HEK293 (cell line): ENCODE results near the gene WDR73.
"Not testable (repeated sequence)": the region's sequence is repeated elsewhere in the genome, so short reads cannot be mapped to it uniquely, and the experiment has no call there.

ENCODE experiments used
- CTCF ChIA-PET: fragments of 350-600 bp; formaldehyde crosslinking; extraction: SDS; loops from one replicate; lab custom pipeline; 2021; ENCODE audit warnings: antibody characterized with exemption; lab: Yijun Ruan, JAX
- POLR2A ChIA-PET: fragments of 300-600 bp; formaldehyde crosslinking; extraction: SDS; loops from one replicate; lab custom pipeline; 2020; ENCODE audit warnings: antibody characterized with exemption, inconsistent platforms; lab: Yijun Ruan, JAX
- H3K27ac ChIP-seq: fragments of 200-500 bp; sonication (Bioruptor generic); 2 replicates; pipeline ENCODE4 v1.5.1; 2014; ENCODE audit warnings: low read depth, low read length, control low read depth, inconsistent platforms; ENCODE audit errors: extremely low read depth
- H3K36me3 ChIP-seq, 2 experiments: fragments of 200-500 bp in 1 of 2; sonication (Bioruptor generic) in 1 of 2; 1 replicate in 1 of 2; 2 replicates in 1 of 2; pipeline ENCODE4 v1.5.1; 2014 to 2017; ENCODE audit warnings: inconsistent platforms in 2 of 2, low read length in 2 of 2; ENCODE audit not compliant: control insufficient read depth in 2 of 2, insufficient read depth in 1 of 2
- H3K4me1 ChIP-seq: fragments of 200-500 bp; sonication (Bioruptor generic); 2 replicates; pipeline ENCODE4 v1.5.1; 2014; ENCODE audit warnings: mild to moderate bottlenecking, low read length, inconsistent platforms; ENCODE audit not compliant: control insufficient read depth, insufficient read depth
- H3K4me3 ChIP-seq: 2 replicates; pipeline ENCODE4 v1.5.1; 2011; ENCODE audit warnings: low read depth, mild to moderate bottlenecking, control low read depth, low read length, moderate library complexity
- H3K9me3 ChIP-seq: fragments of 200-500 bp; sonication (Bioruptor generic); 2 replicates; pipeline ENCODE4 v1.5.1; 2014; ENCODE audit warnings: low read depth, low read length, inconsistent platforms; ENCODE audit not compliant: control insufficient read depth, insufficient read depth
- BCL11B ChIP-seq: fragments of 450-650 bp; formaldehyde crosslinking; IDR thresholded peaks from 2 replicates; pipeline ENCODE4 v1.5.1; 2016; ENCODE audit warnings: low read depth, missing biosample characterization, missing genetic modification characterization
- GLI4 ChIP-seq: fragments of 450-650 bp; formaldehyde crosslinking; IDR thresholded peaks from 2 replicates; pipeline ENCODE4 v1.5.1; 2016; ENCODE audit warnings: missing biosample characterization, missing genetic modification characterization
- GLIS1 ChIP-seq: fragments of 450-650 bp; formaldehyde crosslinking; IDR thresholded peaks from 2 replicates; pipeline ENCODE4 v1.5.1; 2016; ENCODE audit warnings: missing biosample characterization, missing genetic modification characterization
- SETDB1 ChIP-seq: IDR thresholded peaks from one replicate; pipeline ENCODE4 v1.6.1; 2017; ENCODE audit warnings: mild to moderate bottlenecking, low read length, moderate library complexity, mixed read lengths; ENCODE audit not compliant: insufficient read length
- TRIM28 ChIP-seq: IDR thresholded peaks from 2 replicates; pipeline ENCODE4 v1.6.1; 2011; ENCODE audit warnings: low read length, control low read depth, borderline replicate concordance
- TSHZ1 ChIP-seq: fragments of 450-650 bp; formaldehyde crosslinking; IDR thresholded peaks from 2 replicates; pipeline ENCODE4 v1.5.1; 2016; ENCODE audit warnings: missing biosample characterization, missing genetic modification characterization, borderline replicate concordance
- WT1 ChIP-seq: fragments of 450-650 bp; formaldehyde crosslinking; IDR thresholded peaks from 2 replicates; pipeline ENCODE4 v1.5.1; 2016; ENCODE audit warnings: missing biosample characterization, missing genetic modification characterization
- ZNF121 ChIP-seq: fragments of 450-650 bp; formaldehyde crosslinking; IDR thresholded peaks from 2 replicates; pipeline ENCODE4 v1.5.1; 2016; ENCODE audit warnings: missing biosample characterization, missing genetic modification characterization
- ZNF174 ChIP-seq: fragments of 450-650 bp; formaldehyde crosslinking; IDR thresholded peaks from 2 replicates; pipeline ENCODE4 v1.5.0; 2017; ENCODE audit warnings: missing biosample characterization, mild to moderate bottlenecking, missing genetic modification characterization
- ZNF18 ChIP-seq: fragments of 450-650 bp; formaldehyde crosslinking; IDR thresholded peaks from 2 replicates; pipeline ENCODE4 v1.5.1; 2016; ENCODE audit warnings: missing biosample characterization, missing genetic modification characterization
- ZNF214 ChIP-seq: fragments of 450-650 bp; formaldehyde crosslinking; IDR thresholded peaks from 2 replicates; pipeline ENCODE4 v1.5.1; 2017; ENCODE audit warnings: missing biosample characterization, mild to moderate bottlenecking, missing genetic modification characterization, borderline replicate concordance
- ZNF391 ChIP-seq: fragments of 450-650 bp; formaldehyde crosslinking; IDR thresholded peaks from 2 replicates; pipeline ENCODE4 v1.5.1; 2016; ENCODE audit warnings: low read depth, missing biosample characterization, missing genetic modification characterization, borderline replicate concordance
- ZNF404 ChIP-seq: fragments of 450-650 bp; formaldehyde crosslinking; IDR thresholded peaks from 2 replicates; pipeline ENCODE4 v1.5.1; 2017; ENCODE audit warnings: missing biosample characterization, missing genetic modification characterization
- ZNF555 ChIP-seq: fragments of 450-650 bp; formaldehyde crosslinking; conservative IDR thresholded peaks from 2 replicates; pipeline ENCODE4 v1.5.1; 2017; ENCODE audit warnings: missing biosample characterization, mild to moderate bottlenecking, missing genetic modification characterization, inconsistent platforms
- ZNF585B ChIP-seq: fragments of 450-650 bp; formaldehyde crosslinking; IDR thresholded peaks from 2 replicates; pipeline ENCODE4 v1.5.1; 2016; ENCODE audit warnings: missing biosample characterization, missing genetic modification characterization
- ZNF596 ChIP-seq: fragments of 450-650 bp; IDR thresholded peaks from 2 replicates; pipeline ENCODE4 v1.5.0; 2018; ENCODE audit warnings: missing biosample characterization, mild to moderate bottlenecking, missing genetic modification characterization, moderate library complexity
- ZNF660 ChIP-seq: fragments of 450-650 bp; IDR thresholded peaks from 2 replicates; pipeline ENCODE4 v1.5.1; 2018; ENCODE audit warnings: missing biosample characterization, mild to moderate bottlenecking, missing genetic modification characterization
- ZSCAN4 ChIP-seq: fragments of 450-650 bp; formaldehyde crosslinking; IDR thresholded peaks from 2 replicates; pipeline ENCODE4 v1.5.1; 2017; ENCODE audit warnings: missing biosample characterization, missing genetic modification characterization

WDR73 gene

GRCh38 chr15:84690342-84690741 is 36.3 kb upstream of the WDR73 start:
- H3K4me3 ChIP-seq: no peak overlapping the region
- ChIA-PET CTCF (no interaction called here), POLR2A (no interaction called here)
- H3K4me1 ChIP-seq: no peaks in the 10 kb centered on the region
- no peak overlapping the region for H3K27ac ChIP-seq
- no peak for TF ChIP-seq TSHZ1 (tag by site-specific recombination)
- TF ChIP-seq ZNF555: no peak
- TF ChIP-seq ZNF214 (tag by site-specific recombination): no peak
- TF ChIP-seq ZNF585B: peak; percentile 78
- no peak for TF ChIP-seq ZNF391 (tag by site-specific recombination)
- TF ChIP-seq ZNF174 (tag by site-specific recombination): no peak
- H3K9me3 ChIP-seq: no peaks in the 10 kb centered on the region
- H3K36me3 ChIP-seq: peaks cover 35 to 46% of the 10 kb centered on the region in 2 experiments

GRCh38 chr15:84689858-84690257 is 35.8 kb upstream of the WDR73 start:
- Histone ChIP-seq H3K4me1 (no peaks in the 10 kb centered on the region), H3K4me3 (no peak overlapping the region), H3K27ac (no peak overlapping the region), H3K9me3 (no peaks in the 10 kb centered on the region), H3K36me3 (peaks cover 35 to 51% of the 10 kb centered on the region in 2 experiments)
- peak; percentile 87 for TF ChIP-seq ZNF121 (tag by site-specific recombination)
- TF ChIP-seq TRIM28: no peak
- CTCF ChIA-PET: interaction anchor here (1.1 kb wide), 1 partner anchor 119 kb away, joined by 4 read pairs; no protein-coding TSS in a partner anchor
- POLR2A ChIA-PET: no interaction called here

- H3K9me3 ChIP-seq, CTCF ChIA-PET, H3K4me3 ChIP-seq, H3K27ac ChIP-seq, H3K4me1 ChIP-seq: not testable (repeated sequence)
- H3K36me3 ChIP-seq: peaks cover 48 to 70% of the 10 kb centered on the region in 2 experiments
- POLR2A ChIA-PET: interaction anchor here (0.6 kb wide), 1 partner anchor 28 kb away, joined by 4 read pairs; the partner anchor contains the start of gene NMB
These were observed 32.4 kb upstream of the WDR73 start for GRCh38 chr15:84686446-84686845.

- no peaks in the 10 kb centered on the region for H3K4me1 ChIP-seq
- ChIA-PET CTCF (interaction anchor here (0.6 to 0.7 kb wide), 2 partner anchors 35 to 243 kb away, joined by 3 to 5 read pairs; no protein-coding TSS in a partner anchor), POLR2A (interaction anchor here (0.7 to 1.4 kb wide), 4 partner anchors 27 to 57 kb away, joined by 3 to 9 read pairs (median 4); partner anchors contain the start of gene SEC11A)
- no peak overlapping the region for H3K27ac ChIP-seq
- no peak overlapping the region for H3K4me3 ChIP-seq
- H3K36me3 ChIP-seq: peaks cover 42 to 66% of the 10 kb centered on the region in 2 experiments
- H3K9me3 ChIP-seq: no peaks in the 10 kb centered on the region
- TF ChIP-seq GLIS1 (peak; percentile 53; the same call in 1 of the 2 replicates), SETDB1 (peak; percentile 23), ZNF404 (no peak), ZSCAN4 (tag by site-specific recombination) (no peak), ZNF18 (no peak), WT1 (tag by site-specific recombination) (peak; percentile 70), TSHZ1 (tag by site-specific recombination) (0 out of 2 replicates have a peak, but pooled peaks have one; percentile 27), ZNF596 (tag by site-specific recombination) (no peak), BCL11B (tag by site-specific recombination) (no peak), ZNF660 (tag by site-specific recombination) (no peak), ZNF174 (tag by site-specific recombination) (no peak), GLI4 (tag by site-specific recombination) (no peak)
These were observed 31.2 kb upstream of the WDR73 start for GRCh38 chr15:84685304-84685703.
